A549 (cell line): Measurements from ENCODE around the gene MRPL55. TPM values are rescaled to one million over a fixed set of nuclear protein-coding genes. Genes with fewer than 3 reads are reported as not detected.

Source experiments
- ATAC-seq, 2 experiments: fragments of 200-7000 bp in 1 of 2; fragments of >200 bp in 1 of 2; cut with Nextera tagmentation in 1 of 2; cut with Tn5 transposase in 1 of 2; 3 replicates each; pipeline versions ENCODE4 v1.8.0 to v1.9.1; 2018 to 2020; ENCODE audit warnings: mild to moderate bottlenecking in 1 of 2, moderate library complexity in 1 of 2
- CTCF ChIA-PET: fragments of 300-600 bp; sonication (Branson Sonifier 250); formaldehyde crosslinking; extraction: SDS; loops from one replicate; lab custom pipeline; 2021; ENCODE audit warnings: antibody characterized with exemption, inconsistent platforms; lab: Yijun Ruan, JAX
- POLR2A ChIA-PET: fragments of 350-600 bp; formaldehyde crosslinking; extraction: SDS; loops from one replicate; lab custom pipeline; 2021; ENCODE audit warnings: antibody characterized with exemption, inconsistent platforms; lab: Yijun Ruan, JAX
- DNase-seq, 2 experiments: peaks; one replicate each; pipeline versions ENCODE4 v3.0.0 to v3.0.0-alpha.2; 2011 to 2016; ENCODE audit warnings: low read depth in 1 of 2, low spot score in 1 of 2
- FAIRE-seq: peaks from 2 replicates; lab custom pipeline; 2011; peaks lifted over from hg19 to GRCh38; lab: Jason Lieb, UNC
- H3K27ac ChIP-seq, 2 experiments: fragments of >200 bp; sonication (Bioruptor Twin); formaldehyde crosslinking; 3 replicates each; pipeline ENCODE4 v1.5.1; 2016 to 2017
- H3K4me1 ChIP-seq: fragments of >200 bp; sonication (Bioruptor Twin); formaldehyde crosslinking; 3 replicates; pipeline ENCODE4 v1.6.1; 2016
- H3K4me2 ChIP-seq: fragments of >200 bp; sonication (Bioruptor Twin); formaldehyde crosslinking; 3 replicates; pipeline ENCODE4 v1.6.1; 2016
- H3K4me3 ChIP-seq: fragments of >200 bp; sonication (Bioruptor Twin); formaldehyde crosslinking; 3 replicates; pipeline ENCODE4 v1.5.1; 2016
- H3K9me3 ChIP-seq: fragments of >200 bp; sonication (Bioruptor Twin); formaldehyde crosslinking; 3 replicates; pipeline ENCODE4 v1.6.1; 2016
- CHD2 ChIP-seq: fragments of 150-350 bp; IDR thresholded peaks from 2 replicates; pipeline ENCODE4 v1.6.1; 2014; ENCODE audit warnings: low read length; ENCODE audit not compliant: partially characterized antibody
- HOXB13 ChIP-seq: fragments of 250-450 bp; sonication (Bioruptor Pico); IDR thresholded peaks from 2 replicates; pipeline ENCODE4 v1.5.0; 2020; ENCODE audit warnings: low read depth, mild to moderate bottlenecking, moderate library complexity
- KDM1A ChIP-seq: fragments of 200-600 bp; sonication (generic); IDR thresholded peaks from 2 replicates; pipeline ENCODE4 v1.6.1; 2016; ENCODE audit warnings: low read depth, mild to moderate bottlenecking
- MAFK ChIP-seq: fragments of 450-650 bp; IDR thresholded peaks from 2 replicates; pipeline ENCODE4 v1.6.1; 2014; ENCODE audit not compliant: partially characterized antibody
- POLR2A ChIP-seq: IDR thresholded peaks from 2 replicates; pipeline ENCODE4 v1.6.1; 2012; ENCODE audit warnings: mild to moderate bottlenecking, low read length
- RARB ChIP-seq: fragments of 250-450 bp; sonication (Bioruptor Pico); IDR thresholded peaks from 2 replicates; pipeline ENCODE4 v1.8.0; 2021; ENCODE audit warnings: mild to moderate bottlenecking, moderate library complexity
- RCOR1 ChIP-seq: fragments of 150-350 bp; IDR thresholded peaks from 2 replicates; pipeline ENCODE4 v1.6.1; 2014; ENCODE audit warnings: antibody characterized with exemption, low read length, low read depth
- RNF2 ChIP-seq: fragments of 200-600 bp; sonication (generic); IDR thresholded peaks from 2 replicates; pipeline ENCODE4 v1.6.1; 2016; ENCODE audit warnings: low read depth, mild to moderate bottlenecking, antibody characterized with exemption, moderate library complexity, borderline replicate concordance
- TFCP2L1 ChIP-seq: fragments of 250-450 bp; sonication (Bioruptor Pico); IDR thresholded peaks from 2 replicates; pipeline ENCODE4 v1.5.0; 2021; ENCODE audit warnings: mild to moderate bottlenecking
- TP53 ChIP-seq: fragments of 250-450 bp; sonication (Bioruptor Pico); IDR thresholded peaks from 2 replicates; pipeline ENCODE4 v1.5.0; 2021; ENCODE audit warnings: mild to moderate bottlenecking, moderate library complexity
- ZC3H11A ChIP-seq: fragments of 450-650 bp; IDR thresholded peaks from 2 replicates; pipeline ENCODE4 v1.6.1; 2014; ENCODE audit warnings: antibody characterized with exemption, mild to moderate bottlenecking
- ZSCAN20 ChIP-seq: fragments of 250-450 bp; sonication (Bioruptor Pico); IDR thresholded peaks from 2 replicates; pipeline ENCODE4 v1.8.0; 2022; ENCODE audit warnings: mild to moderate bottlenecking, moderate library complexity
- WGBS: methylation state at CpG from one replicate; pipeline ENCODE4 v1.1.6; 2017; ENCODE audit errors: missing lambda C conversion rate; 5-methylcytosine and 5-hydroxymethylcytosine counted together
- polyA plus RNA-seq, 4 experiments: library from polyadenylated mRNA; depleted of rRNA in 3 of 4; stranded (reverse); fragments of >200 nt; fragmentation: RNase III in 1 of 4; extraction: RNeasy Plus Mini Kit Qiagen cat#74134 plus additional on column Dnase treatment in 1 of 4; gene quantifications; 2 replicates in 3 of 4; 3 replicates in 1 of 4; pipeline ENCODE4 v1.2.3, GENCODE V29; 2011 to 2017
- TF ChIP-seq, protein P1 (sequence below): fragments of 250-450 bp; sonication (Bioruptor Pico); IDR thresholded peaks from 2 replicates; pipeline ENCODE4 v1.5.0; 2021; ENCODE audit warnings: mild to moderate bottlenecking, moderate library complexity, borderline replicate concordance
- TF ChIP-seq, protein P2 (sequence below): IDR thresholded peaks from 2 replicates; pipeline ENCODE4 v1.6.1; 2012
- TF ChIP-seq, protein P3 (sequence below): fragments of 200-600 bp; sonication (generic); IDR thresholded peaks from 2 replicates; pipeline ENCODE4 v1.6.1; 2016; ENCODE audit warnings: antibody characterized with exemption, mild to moderate bottlenecking, moderate library complexity

Gene MRPL55
- polyA plus RNA-seq, 2 of the 4 experiments (the other 2 are of a cell fraction), result 54.2 to 80.0 TPM

DNA sequence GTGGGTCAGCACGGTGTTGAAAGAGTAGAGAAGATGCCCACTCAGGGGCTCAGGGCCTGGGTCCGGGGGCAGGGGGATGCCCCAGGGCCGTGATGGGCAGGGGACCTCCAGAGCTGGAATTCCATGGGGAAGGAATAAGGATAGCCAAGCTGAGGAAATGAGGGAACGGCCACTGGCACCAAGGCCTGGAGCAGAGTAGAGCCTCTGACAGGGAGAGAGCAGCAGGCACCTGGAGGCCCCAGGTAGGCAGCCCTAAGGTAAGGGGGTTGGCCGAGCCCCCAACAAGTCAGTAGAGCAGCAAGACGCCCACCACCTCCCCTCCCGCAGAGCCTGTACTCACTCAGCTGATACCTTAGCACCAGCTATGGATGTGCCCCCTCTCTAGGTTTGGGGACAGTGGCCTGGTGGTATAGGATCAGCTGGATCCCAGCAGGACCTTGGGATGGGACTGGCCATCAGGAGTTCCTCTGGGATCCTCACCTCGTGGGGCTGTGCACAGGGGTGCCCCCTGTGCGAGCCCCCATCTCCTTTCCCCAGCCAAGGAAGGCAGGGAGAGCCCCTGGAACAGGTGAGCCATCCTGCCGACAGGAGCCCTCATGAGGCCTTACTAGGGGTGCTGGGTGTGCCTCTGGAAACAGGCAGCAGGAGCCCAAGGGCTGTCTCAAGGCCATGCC, 47.6 kb downstream of the MRPL55 start:
- Histone ChIP-seq H3K4me2 (no peak overlapping the region), H3K9me3 (no peaks in the 10 kb centered on the region; the same call in 2 of the 3 replicates), H3K4me3 (no peak overlapping the region), H3K4me1 (peaks cover 12% of the 10 kb centered on the region; the same call in 2 of the 3 replicates)
- no peak for DNase-seq
- CTCF ChIA-PET, result interaction anchor here (0.9 to 4.1 kb wide), 5 partner anchors 10 to 62 kb away, joined by 3 to 25 read pairs (median 3); partner anchors contain the start of gene WNT3A
- ATAC-seq, result no peak
- FAIRE-seq, result no peak
- POLR2A ChIA-PET, result no interaction called here
- TF ChIP-seq TP53 (CRISPR knock-in tag), result no peak
- TF ChIP-seq ZSCAN20, result no peak
- no peak for TF ChIP-seq RARB (CRISPR knock-in tag)
- TF ChIP-seq POLR2A, result no peak
- no peak for TF ChIP-seq ZC3H11A
- TF ChIP-seq, protein P1, sequence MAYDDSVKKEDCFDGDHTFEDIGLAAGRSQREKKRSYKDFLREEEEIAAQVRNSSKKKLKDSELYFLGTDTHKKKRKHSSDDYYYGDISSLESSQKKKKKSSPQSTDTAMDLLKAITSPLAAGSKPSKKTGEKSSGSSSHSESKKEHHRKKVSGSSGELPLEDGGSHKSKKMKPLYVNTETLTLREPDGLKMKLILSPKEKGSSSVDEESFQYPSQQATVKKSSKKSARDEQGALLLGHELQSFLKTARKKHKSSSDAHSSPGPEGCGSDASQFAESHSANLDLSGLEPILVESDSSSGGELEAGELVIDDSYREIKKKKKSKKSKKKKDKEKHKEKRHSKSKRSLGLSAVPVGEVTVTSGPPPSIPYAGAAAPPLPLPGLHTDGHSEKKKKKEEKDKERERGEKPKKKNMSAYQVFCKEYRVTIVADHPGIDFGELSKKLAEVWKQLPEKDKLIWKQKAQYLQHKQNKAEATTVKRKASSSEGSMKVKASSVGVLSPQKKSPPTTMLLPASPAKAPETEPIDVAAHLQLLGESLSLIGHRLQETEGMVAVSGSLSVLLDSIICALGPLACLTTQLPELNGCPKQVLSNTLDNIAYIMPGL (CRISPR knock-in tag), result no peak
- no peak for TF ChIP-seq CHD2
- no peak for TF ChIP-seq MAFK
- TF ChIP-seq RCOR1, result no peak
- TF ChIP-seq, protein P2, sequence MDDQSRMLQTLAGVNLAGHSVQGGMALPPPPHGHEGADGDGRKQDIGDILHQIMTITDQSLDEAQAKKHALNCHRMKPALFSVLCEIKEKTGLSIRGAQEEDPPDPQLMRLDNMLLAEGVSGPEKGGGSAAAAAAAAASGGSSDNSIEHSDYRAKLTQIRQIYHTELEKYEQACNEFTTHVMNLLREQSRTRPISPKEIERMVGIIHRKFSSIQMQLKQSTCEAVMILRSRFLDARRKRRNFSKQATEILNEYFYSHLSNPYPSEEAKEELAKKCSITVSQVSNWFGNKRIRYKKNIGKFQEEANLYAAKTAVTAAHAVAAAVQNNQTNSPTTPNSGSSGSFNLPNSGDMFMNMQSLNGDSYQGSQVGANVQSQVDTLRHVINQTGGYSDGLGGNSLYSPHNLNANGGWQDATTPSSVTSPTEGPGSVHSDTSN, result no peak
- no peak for TF ChIP-seq TFCP2L1 (CRISPR knock-in tag)
- TF ChIP-seq KDM1A, result no peak
- TF ChIP-seq, protein P3, sequence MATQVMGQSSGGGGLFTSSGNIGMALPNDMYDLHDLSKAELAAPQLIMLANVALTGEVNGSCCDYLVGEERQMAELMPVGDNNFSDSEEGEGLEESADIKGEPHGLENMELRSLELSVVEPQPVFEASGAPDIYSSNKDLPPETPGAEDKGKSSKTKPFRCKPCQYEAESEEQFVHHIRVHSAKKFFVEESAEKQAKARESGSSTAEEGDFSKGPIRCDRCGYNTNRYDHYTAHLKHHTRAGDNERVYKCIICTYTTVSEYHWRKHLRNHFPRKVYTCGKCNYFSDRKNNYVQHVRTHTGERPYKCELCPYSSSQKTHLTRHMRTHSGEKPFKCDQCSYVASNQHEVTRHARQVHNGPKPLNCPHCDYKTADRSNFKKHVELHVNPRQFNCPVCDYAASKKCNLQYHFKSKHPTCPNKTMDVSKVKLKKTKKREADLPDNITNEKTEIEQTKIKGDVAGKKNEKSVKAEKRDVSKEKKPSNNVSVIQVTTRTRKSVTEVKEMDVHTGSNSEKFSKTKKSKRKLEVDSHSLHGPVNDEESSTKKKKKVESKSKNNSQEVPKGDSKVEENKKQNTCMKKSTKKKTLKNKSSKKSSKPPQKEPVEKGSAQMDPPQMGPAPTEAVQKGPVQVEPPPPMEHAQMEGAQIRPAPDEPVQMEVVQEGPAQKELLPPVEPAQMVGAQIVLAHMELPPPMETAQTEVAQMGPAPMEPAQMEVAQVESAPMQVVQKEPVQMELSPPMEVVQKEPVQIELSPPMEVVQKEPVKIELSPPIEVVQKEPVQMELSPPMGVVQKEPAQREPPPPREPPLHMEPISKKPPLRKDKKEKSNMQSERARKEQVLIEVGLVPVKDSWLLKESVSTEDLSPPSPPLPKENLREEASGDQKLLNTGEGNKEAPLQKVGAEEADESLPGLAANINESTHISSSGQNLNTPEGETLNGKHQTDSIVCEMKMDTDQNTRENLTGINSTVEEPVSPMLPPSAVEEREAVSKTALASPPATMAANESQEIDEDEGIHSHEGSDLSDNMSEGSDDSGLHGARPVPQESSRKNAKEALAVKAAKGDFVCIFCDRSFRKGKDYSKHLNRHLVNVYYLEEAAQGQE, result no peak
- no peak for TF ChIP-seq HOXB13 (CRISPR knock-in tag)
- TF ChIP-seq, all 56 proteins: peak for 0
- WGBS, result 66% methylated on average over 9 of the region's 10 CpGs
- H3K27ac ChIP-seq, result no peak overlapping the region

DNA sequence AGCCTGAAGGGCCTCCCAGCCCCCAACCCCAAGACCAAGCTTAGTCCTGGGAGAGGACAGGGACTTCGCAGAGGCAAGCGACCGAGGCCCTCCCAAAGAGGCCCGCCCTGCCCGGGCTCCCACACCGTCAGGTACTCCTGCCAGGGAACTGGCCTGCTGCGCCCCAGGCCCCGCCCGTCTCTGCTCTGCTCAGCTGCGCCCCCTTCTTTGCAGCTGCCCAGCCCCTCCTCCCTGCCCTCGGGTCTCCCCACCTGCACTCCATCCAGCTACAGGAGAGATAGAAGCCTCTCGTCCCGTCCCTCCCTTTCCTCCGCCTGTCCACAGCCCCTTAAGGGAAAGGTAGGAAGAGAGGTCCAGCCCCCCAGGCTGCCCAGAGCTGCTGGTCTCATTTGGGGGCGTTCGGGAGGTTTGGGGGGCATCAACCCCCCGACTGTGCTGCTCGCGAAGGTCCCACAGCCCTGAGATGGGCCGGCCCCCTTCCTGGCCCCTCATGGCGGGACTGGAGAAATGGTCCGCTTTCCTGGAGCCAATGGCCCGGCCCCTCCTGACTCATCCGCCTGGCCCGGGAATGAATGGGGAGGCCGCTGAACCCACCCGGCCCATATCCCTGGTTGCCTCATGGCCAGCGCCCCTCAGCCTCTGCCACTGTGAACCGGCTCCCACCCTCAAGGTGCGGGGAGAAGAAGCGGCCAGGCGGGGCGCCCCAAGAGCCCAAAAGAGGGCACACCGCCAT, 48.5 kb downstream of the MRPL55 start:
- Histone ChIP-seq H3K27ac (peak overlapping the region; percentile 64 to 84), H3K4me3 (peak overlapping the region; percentile 59), H3K4me1 (peaks cover 12% of the 10 kb centered on the region; the same call in 2 of the 3 replicates), H3K9me3 (peaks cover 3% of the 10 kb centered on the region; the same call in 2 of the 3 replicates), H3K4me2 (peak overlapping the region; percentile 98)
- ChIA-PET CTCF (interaction anchor here (0.8 to 4.1 kb wide), 8 partner anchors 9 to 62 kb away, joined by 3 to 25 read pairs (median 4); partner anchors contain the start of genes ARF1 and WNT3A), POLR2A (interaction anchor here (0.6 kb wide), 1 partner anchor 250 kb away, joined by 3 read pairs; no protein-coding TSS in a partner anchor)
- FAIRE-seq (no peak), ATAC-seq (peak; percentile 27 to 62; a peak in 5 of 6 replicates), DNase-seq (peak in 1 of 2 experiments; percentile 21)
- no peak for TF ChIP-seq RNF2
- no peak for TF ChIP-seq CHD2
- WGBS, result 57% methylated on average over 25 of the region's 34 CpGs
